Gastrocnemius medialis (tissue), 4 donors: Measurements from ENCODE around the gene IQCM.

Source experiments
- CTCF ChIP-seq, 5 experiments: fragments of 450-650 bp in 3 of 5; fragments of 200-600 bp in 2 of 5; sonication (generic) in 2 of 5; IDR thresholded peaks in 4 of 5; conservative IDR thresholded peaks in 1 of 5; 1 replicate in 4 of 5; 2 replicates in 1 of 5; pipeline ENCODE4 v1.5.1; 2016 to 2019; ENCODE audit warnings: antibody characterized with exemption in 5 of 5, mild to moderate bottlenecking in 3 of 5, moderate library complexity in 3 of 5
- POLR2A ChIP-seq, 2 donors: fragments of 450-650 bp; IDR thresholded peaks; one replicate each; pipeline ENCODE4 v1.6.1; 2017; ENCODE audit warnings: antibody characterized with exemption in 2 of 2, mild to moderate bottlenecking in 2 of 2, moderate library complexity in 2 of 2

GRCh38 chr4:149700272-149700671, 115.4 kb downstream of the IQCM start:
- TF ChIP-seq POLR2A (IDR thresholded peaks at IDR 0.05): no peak
- no peak for TF ChIP-seq CTCF (IDR thresholded peaks at IDR 0.05 in 4 of 5, conservative IDR thresholded peaks at IDR 0.05 in 1 of 5)
